Natural killer cell (primary cell): ENCODE measurements around the gene SMAD2. TPM values are rescaled to one million over a fixed set of nuclear protein-coding genes. Genes with fewer than 3 reads are reported as not detected.

ENCODE experiments used
- ATAC-seq, 3 donors: fragments of 150-1000 bp in 2 of 3; fragments of 200-7000 bp in 1 of 3; cut with Tn5 transposase; 1 replicate in 1 of 3; 2 replicates in 2 of 3; pipeline ENCODE4 v1.10.0; 2021; ENCODE audit warnings: mild to moderate bottlenecking in 2 of 3, moderate library complexity in 2 of 3
- DNase-seq, 2 donors: peaks; one replicate each; pipeline versions ENCODE4 v3.0.0 to v3.0.0-alpha.2; 2013 to 2021; ENCODE audit warnings: mixed read lengths in 1 of 2
- H3K27ac ChIP-seq: one replicate; pipeline ENCODE4 v1.5.1; 2013; ENCODE audit warnings: mild to moderate bottlenecking, low read length
- H3K27me3 ChIP-seq: one replicate; pipeline ENCODE4 v1.6.1; 2013; ENCODE audit warnings: low read length; ENCODE audit not compliant: control insufficient read depth, insufficient read depth
- H3K36me3 ChIP-seq: one replicate; pipeline ENCODE4 v1.6.1; 2013; ENCODE audit warnings: low read length; ENCODE audit not compliant: control insufficient read depth, insufficient read depth
- H3K4me1 ChIP-seq: one replicate; pipeline ENCODE4 v1.6.1; 2013; ENCODE audit warnings: low read length; ENCODE audit not compliant: control insufficient read depth, insufficient read depth
- H3K4me3 ChIP-seq: one replicate; pipeline ENCODE4 v1.5.1; 2013; ENCODE audit warnings: low read length
- H3K9me3 ChIP-seq: one replicate; pipeline ENCODE4 v1.6.1; 2013; ENCODE audit warnings: low read length; ENCODE audit not compliant: control insufficient read depth, insufficient read depth
- H3K27ac Mint-ChIP-seq, 2 donors: one replicate each; pipeline ENCODE4 v1.8.0; 2022; ENCODE audit warnings: mild to moderate bottlenecking in 2 of 2, mixed read lengths in 2 of 2, moderate library complexity in 1 of 2
- H3K27me3 Mint-ChIP-seq, 2 donors: one replicate each; pipeline ENCODE4 v1.8.0; 2022; ENCODE audit warnings: low read depth in 2 of 2, mixed read lengths in 2 of 2
- H3K36me3 Mint-ChIP-seq: one replicate; pipeline ENCODE4 v1.8.0; 2022; ENCODE audit warnings: mixed read lengths
- H3K4me1 Mint-ChIP-seq, 2 donors: one replicate each; pipeline ENCODE4 v1.8.0; 2022; ENCODE audit warnings: mixed read lengths in 2 of 2
- H3K4me3 Mint-ChIP-seq: one replicate; pipeline ENCODE4 v1.8.0; 2022; ENCODE audit warnings: mild to moderate bottlenecking, moderate library complexity, mixed read lengths
- H3K9me3 Mint-ChIP-seq, 2 donors: one replicate each; pipeline ENCODE4 v1.8.0; 2022; ENCODE audit warnings: mixed read lengths in 2 of 2
- CTCF ChIP-seq: fragments of 200-600 bp; IDR thresholded peaks from one replicate; pipeline ENCODE4 v1.8.0; 2022; ENCODE audit warnings: antibody characterized with exemption
- WGBS: methylation state at CpG from one replicate; pipeline ENCODE4 v1.1.7; 2013; ENCODE audit warnings: missing lambda C conversion rate; ENCODE audit not compliant: insufficient coverage; 5-methylcytosine and 5-hydroxymethylcytosine counted together
- intact Hi-C: fragments of 100-400 bp; cut with micrococcal nuclease; formaldehyde crosslinking; loops from one replicate; pipeline ENCODE4 v1.14.2; 2022
- total RNA-seq, 4 donors: library from RNA; stranded (reverse); fragments of 120-200 nt in 1 of 4; gene quantifications; one replicate each; pipeline versions ENCODE4 v1.2.3 to v1.2.4, GENCODE V29; 2013 to 2022

The SMAD2 gene
- total RNA-seq, 3 donors from 2014 or later (not counting 1 experiment from before 2014, with no cell fraction given) = 138 to 160 (median 148) TPM

DNA sequence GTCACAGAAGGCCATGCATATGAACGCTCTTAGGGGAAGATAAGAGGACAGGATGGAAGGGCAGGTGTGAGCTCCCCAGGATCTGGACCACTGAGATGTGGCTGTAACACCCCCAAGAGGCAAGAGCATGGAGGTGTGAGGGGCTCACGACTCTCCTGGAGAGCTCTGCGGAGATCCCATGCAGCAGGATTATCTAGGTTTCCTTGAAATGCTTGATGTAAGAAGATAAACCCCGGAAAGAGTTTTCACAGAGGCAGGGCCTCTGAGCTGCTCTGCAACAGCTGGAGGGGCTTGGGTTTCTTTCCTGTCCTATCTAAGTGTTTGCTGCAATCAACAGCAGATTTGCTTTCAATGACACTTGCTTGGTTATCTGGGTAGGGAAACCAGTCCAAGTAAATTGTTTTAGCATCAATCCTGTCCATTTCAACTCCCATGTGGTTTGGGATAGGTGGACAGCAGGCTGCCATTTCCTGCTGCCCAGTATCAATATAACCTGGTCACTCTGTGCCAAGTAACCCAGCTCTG lies 138.9 kb downstream of the SMAD2 start:
- H3K4me1 ChIP-seq = no peaks in the 10 kb centered on the region
- DNase-seq (no peak), ATAC-seq (no peak)
- H3K36me3 ChIP-seq = no peaks in the 10 kb centered on the region
- Mint-ChIP-seq H3K27me3 (peaks cover 8 to 13% of the 10 kb centered on the region in 2 donors), H3K4me1 (peaks cover 0 to 5% of the 10 kb centered on the region in 2 donors), H3K27ac (no peak overlapping the region), H3K36me3 (no peaks in the 10 kb centered on the region), H3K9me3 (no peaks in the 10 kb centered on the region), H3K4me3 (no peak overlapping the region)
- 78% methylated on average over 4 of the region's 4 CpGs for WGBS
- no peak for TF ChIP-seq CTCF
- intact Hi-C loops = no loop called here
- H3K27ac ChIP-seq = no peak overlapping the region
- no peaks in the 10 kb centered on the region for H3K27me3 ChIP-seq
- no peaks in the 10 kb centered on the region for H3K9me3 ChIP-seq
- no peak overlapping the region for H3K4me3 ChIP-seq

DNA sequence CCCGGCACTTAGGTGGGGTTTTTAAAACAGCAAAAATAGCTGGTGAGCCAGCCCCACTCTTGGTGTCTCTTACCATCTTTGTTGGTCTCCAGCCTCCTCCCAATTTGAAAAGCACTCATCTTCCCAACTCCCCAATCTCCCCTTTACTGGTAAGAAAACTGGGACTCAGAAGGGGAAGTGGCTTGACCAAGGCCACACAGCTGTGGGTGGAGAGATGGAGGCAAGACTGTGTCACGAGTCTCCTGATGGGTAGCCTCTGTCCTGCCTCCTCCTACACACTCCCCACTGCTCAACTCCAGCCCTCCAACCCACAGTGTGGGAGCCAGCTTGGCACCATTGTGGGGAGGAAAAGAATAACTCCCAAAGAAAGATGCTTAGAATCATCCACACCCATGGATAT lies 140.4 kb downstream of the SMAD2 start:
- DNase-seq (no peak), ATAC-seq (no peak)
- intact Hi-C loops = no loop called here
- H3K4me3 Mint-ChIP-seq = no peak overlapping the region
- H3K27ac ChIP-seq = no peak overlapping the region
- peaks cover 2% of the 10 kb centered on the region for H3K9me3 ChIP-seq
- no peaks in the 10 kb centered on the region for H3K27me3 ChIP-seq
- peaks cover 0 to 5% of the 10 kb centered on the region in 2 donors for H3K4me1 Mint-ChIP-seq
- no peak overlapping the region for H3K27ac Mint-ChIP-seq
- H3K36me3 ChIP-seq = no peaks in the 10 kb centered on the region
- H3K36me3 Mint-ChIP-seq = peaks cover 5% of the 10 kb centered on the region
- no peaks in the 10 kb centered on the region for H3K9me3 Mint-ChIP-seq
- no peaks in the 10 kb centered on the region for H3K4me1 ChIP-seq
- TF ChIP-seq CTCF = no peak
- WGBS = 100% methylated on average over 1 of the region's 2 CpGs
- H3K27me3 Mint-ChIP-seq = peaks cover 15 to 20% of the 10 kb centered on the region in 2 donors
- H3K4me3 ChIP-seq = no peak overlapping the region

- Histone ChIP-seq H3K4me3 (no peak overlapping the region), H3K36me3 (no peaks in the 10 kb centered on the region), H3K27ac (no peak overlapping the region), H3K4me1 (no peaks in the 10 kb centered on the region), H3K27me3 (no peaks in the 10 kb centered on the region), H3K9me3 (peaks cover 4% of the 10 kb centered on the region)
- Mint-ChIP-seq H3K36me3 (peaks cover 18% of the 10 kb centered on the region), H3K27me3 (peaks cover 16 to 32% of the 10 kb centered on the region in 2 donors), H3K4me3 (no peak overlapping the region), H3K4me1 (peaks cover 0 to 2% of the 10 kb centered on the region in 2 donors), H3K27ac (no peak overlapping the region), H3K9me3 (peaks cover 7 to 8% of the 10 kb centered on the region in 2 donors)
- ATAC-seq = no peak
- WGBS = 79% methylated on average over 3 of the region's 3 CpGs
- no peak for DNase-seq
- intact Hi-C loops = no loop called here
- TF ChIP-seq CTCF = no peak
Measured at GRCh38 chr18:47788621-47789020, 141.8 kb downstream of the SMAD2 start.

DNA sequence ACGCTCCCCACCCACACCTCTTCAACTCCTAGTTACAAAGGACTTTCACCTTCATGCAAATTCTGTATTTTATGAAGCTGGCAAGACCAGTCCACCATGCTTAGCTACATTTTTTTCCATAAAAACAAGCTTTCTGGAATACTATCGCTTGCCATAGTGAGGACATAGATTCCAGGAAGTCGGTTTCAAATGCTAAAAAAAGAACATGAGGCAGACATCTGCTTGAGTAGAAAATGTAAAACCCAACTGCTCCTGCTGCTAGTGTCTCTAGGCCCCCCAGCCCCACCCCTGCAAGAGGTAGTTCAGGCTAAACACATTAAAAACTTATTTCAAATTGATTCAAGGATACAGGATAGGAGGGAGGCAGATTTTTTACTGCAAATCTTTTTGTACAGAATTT lies 148.9 kb downstream of the SMAD2 start:
- WGBS = 89% methylated on average over 3 of the region's 3 CpGs
- intact Hi-C loops = no loop called here
- H3K27me3 ChIP-seq = no peaks in the 10 kb centered on the region
- ATAC-seq (no peak), DNase-seq (no peak)
- H3K9me3 Mint-ChIP-seq = peaks cover 7 to 8% of the 10 kb centered on the region in 2 donors
- H3K4me1 Mint-ChIP-seq = peaks cover 16 to 18% of the 10 kb centered on the region in 2 donors
- H3K27ac Mint-ChIP-seq = no peak overlapping the region
- H3K36me3 Mint-ChIP-seq = peaks cover 18% of the 10 kb centered on the region
- TF ChIP-seq CTCF = no peak
- no peak overlapping the region for H3K4me3 ChIP-seq
- no peaks in the 10 kb centered on the region for H3K36me3 ChIP-seq
- no peak overlapping the region for H3K4me3 Mint-ChIP-seq
- H3K27ac ChIP-seq = no peak overlapping the region
- H3K4me1 ChIP-seq = peaks cover 3% of the 10 kb centered on the region
- H3K9me3 ChIP-seq = peaks cover 8% of the 10 kb centered on the region
- peaks cover 18 to 38% of the 10 kb centered on the region in 2 donors for H3K27me3 Mint-ChIP-seq
